Smooth muscle cell (in vitro differentiated cells): ENCODE measurements around the gene CACYBP. TPM values are rescaled to one million over a fixed set of nuclear protein-coding genes. Genes with fewer than 3 reads are reported as not detected.

ENCODE experiments used
- DNase-seq: peaks from one replicate; lab custom pipeline; 2025; ENCODE audit not compliant: unreplicated experiment; lab: John Stamatoyannopoulos, UW
- H2AFZ ChIP-seq: fragments of 200-600 bp; sonication (generic); 2 replicates; pipeline ENCODE4 v1.6.0; 2016; ENCODE audit warnings: antibody characterized with exemption, low read depth, mild to moderate bottlenecking
- H3F3A ChIP-seq: fragments of 200-600 bp; sonication (generic); 2 replicates; pipeline ENCODE4 v1.6.0; 2017; ENCODE audit warnings: antibody characterized with exemption, low read depth
- H3K27ac ChIP-seq: fragments of 200-600 bp; sonication (generic); 2 replicates; pipeline ENCODE4 v1.5.1; 2016; ENCODE audit warnings: low read depth, mild to moderate bottlenecking
- H3K27me3 ChIP-seq: fragments of 200-600 bp; sonication (generic); 2 replicates; pipeline ENCODE4 v1.6.1; 2016; ENCODE audit warnings: low read depth, mild to moderate bottlenecking
- H3K36me3 ChIP-seq: fragments of 200-600 bp; sonication (generic); 2 replicates; pipeline ENCODE4 v1.5.1; 2016; ENCODE audit warnings: low read depth
- H3K4me1 ChIP-seq: fragments of 200-600 bp; sonication (generic); 2 replicates; pipeline ENCODE4 v1.5.1; 2016; ENCODE audit warnings: low read depth
- H3K4me2 ChIP-seq: fragments of 200-600 bp; sonication (generic); 2 replicates; pipeline ENCODE4 v1.6.0; 2016; ENCODE audit warnings: mild to moderate bottlenecking
- H3K4me3 ChIP-seq: fragments of 200-600 bp; sonication (generic); 2 replicates; pipeline ENCODE4 v1.5.1; 2016; ENCODE audit warnings: mild to moderate bottlenecking
- H3K79me2 ChIP-seq: fragments of 200-600 bp; sonication (generic); 2 replicates; pipeline ENCODE4 v1.6.0; 2016; ENCODE audit warnings: low read depth, mild to moderate bottlenecking
- H3K9ac ChIP-seq: fragments of 200-600 bp; sonication (generic); 2 replicates; pipeline ENCODE4 v1.6.0; 2016; ENCODE audit warnings: low read depth
- H3K9me3 ChIP-seq: fragments of 200-600 bp; sonication (generic); replicated peaks from 2 replicates; pipeline ENCODE4 v1.5.1; 2016; ENCODE audit warnings: low read depth
- H4K20me1 ChIP-seq: fragments of 200-600 bp; sonication (generic); 2 replicates; pipeline ENCODE4 v1.6.0; 2016; ENCODE audit warnings: low read depth
- CTCF ChIP-seq: fragments of 200-600 bp; sonication (generic); IDR thresholded peaks from 2 replicates; pipeline ENCODE4 v1.5.1; 2017; ENCODE audit warnings: borderline replicate concordance, mild to moderate bottlenecking, antibody characterized with exemption; ENCODE audit not compliant: insufficient read depth, poor library complexity, severe bottlenecking
- WGBS: methylation state at CpG from one replicate; pipeline ENCODE4 v1.1.7; 2016; ENCODE audit warnings: low lambda C conversion rate; 5-methylcytosine and 5-hydroxymethylcytosine counted together
- polyA plus RNA-seq: library from polyadenylated mRNA; unstranded; fragments of >200 nt; fragmentation: Nextera tagmentation; extraction: Ambion mirVana; gene quantifications from 2 replicates; pipeline ENCODE4 v1.2.1, GENCODE V29; 2016
- total RNA-seq: library from RNA; depleted of rRNA; stranded (reverse); fragments of >200 nt; gene quantifications from 2 replicates; pipeline ENCODE4 v1.2.3, GENCODE V29; 2014

The CACYBP gene
- total and polyA plus RNA-seq, 2 experiments from 2014 or later, result 46.8 to 54.6 TPM

GRCh38 chr1:174999216-174999935 is 371 bp upstream of the CACYBP start:
- Histone ChIP-seq H3K79me2 (peaks cover 43% of the 10 kb centered on the region), H3K27ac (peak overlapping the region; percentile 97), H3K9ac (peak overlapping the region; percentile 97), H2AFZ (peak overlapping the region; percentile 57), H3K4me2 (peak overlapping the region; percentile 86), H3K27me3 (no peaks in the 10 kb centered on the region), H3F3A (peaks cover 7% of the 10 kb centered on the region), H3K9me3 (no peaks in the 10 kb centered on the region), H3K4me1 (peaks cover 20% of the 10 kb centered on the region), H3K36me3 (no peaks in the 10 kb centered on the region), H3K4me3 (peak overlapping the region; percentile 74), H4K20me1 (peaks cover 10% of the 10 kb centered on the region)
- WGBS, result under 1% methylated on average over 55 of the region's 58 CpGs
- TF ChIP-seq CTCF, result no peak
- DNase-seq, result peak; percentile 96

GRCh38 chr1:175000697-175001187 is 995 bp downstream of the CACYBP start:
- Histone ChIP-seq H3K27ac (peak overlapping the region; percentile 62), H3K36me3 (no peaks in the 10 kb centered on the region), H3K27me3 (no peaks in the 10 kb centered on the region), H3K4me1 (peaks cover 20% of the 10 kb centered on the region), H2AFZ (peak overlapping the region; percentile 65), H3K79me2 (peaks cover 57% of the 10 kb centered on the region), H3K4me2 (peak overlapping the region; percentile 90), H3F3A (peaks cover 10% of the 10 kb centered on the region), H4K20me1 (peaks cover 10% of the 10 kb centered on the region), H3K4me3 (peak overlapping the region; percentile 74), H3K9me3 (no peaks in the 10 kb centered on the region), H3K9ac (peak overlapping the region; percentile 78)
- DNase-seq, result no peak
- 1% methylated on average over 5 of the region's 5 CpGs for WGBS
- no peak for TF ChIP-seq CTCF

GRCh38 chr1:175002910-175003517 is 3.3 kb downstream of the CACYBP start:
- Histone ChIP-seq H3K4me3 (no peak overlapping the region), H3K9me3 (no peaks in the 10 kb centered on the region), H3K9ac (no peak overlapping the region), H3K27ac (no peak overlapping the region), H3K79me2 (peaks cover 68% of the 10 kb centered on the region), H2AFZ (no peak overlapping the region), H3K27me3 (no peaks in the 10 kb centered on the region), H3F3A (peaks cover 10% of the 10 kb centered on the region), H3K36me3 (peaks cover 4% of the 10 kb centered on the region), H4K20me1 (peaks cover 10% of the 10 kb centered on the region), H3K4me1 (peaks cover 20% of the 10 kb centered on the region), H3K4me2 (no peak overlapping the region)
- 94% methylated on average over 17 of the region's 17 CpGs for WGBS
- no peak for TF ChIP-seq CTCF
- DNase-seq, result no peak
